HG02610 (cell line): Measurements from ENCODE around the gene KLHL5.
A peak's percentile ranks its signal among the peaks of the same experiment; 100 is the strongest.

ENCODE experiments used
- ATAC-seq: cut with Tn5 transposase; IDR thresholded peaks from one replicate; pipeline ENCODE4 v1.9.1; 2021; ENCODE audit warnings: mild to moderate bottlenecking, moderate library complexity; ENCODE audit not compliant: unreplicated experiment

Gene KLHL5

DNA sequence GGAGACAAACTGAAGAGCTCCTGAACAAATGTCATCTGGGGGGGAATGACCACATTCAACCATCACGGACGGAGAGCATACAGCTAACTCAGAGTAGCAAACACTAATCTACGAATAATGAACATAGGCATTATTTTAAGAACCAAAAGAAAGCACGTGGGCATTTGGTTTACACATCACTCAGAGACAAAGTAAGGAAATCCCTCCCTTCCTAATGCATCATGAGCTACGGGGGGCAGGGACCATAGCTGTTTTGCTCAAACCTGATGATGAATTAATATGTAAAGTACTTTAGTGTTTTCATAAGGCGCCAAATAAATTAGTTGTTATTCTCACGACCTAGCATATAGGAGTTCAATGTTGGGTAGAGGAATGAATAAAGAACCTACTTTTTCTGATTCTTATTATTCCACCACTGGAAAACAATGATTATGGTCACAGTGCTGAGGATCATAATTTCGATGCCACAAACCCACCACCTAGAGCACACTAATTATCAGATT lies 18.1 kb upstream of the KLHL5 start:
- ATAC-seq, result no peak

- ATAC-seq, result peak; percentile 66
These were observed 17.6 kb upstream of the KLHL5 start for GRCh38 chr4:39044364-39044955.

- peak; percentile 25 for ATAC-seq
These were observed 16.8 kb upstream of the KLHL5 start for GRCh38 chr4:39044956-39045826.

GRCh38 chr4:39045827-39046221 lies 16.2 kb upstream of the KLHL5 start:
- no peak for ATAC-seq

DNA sequence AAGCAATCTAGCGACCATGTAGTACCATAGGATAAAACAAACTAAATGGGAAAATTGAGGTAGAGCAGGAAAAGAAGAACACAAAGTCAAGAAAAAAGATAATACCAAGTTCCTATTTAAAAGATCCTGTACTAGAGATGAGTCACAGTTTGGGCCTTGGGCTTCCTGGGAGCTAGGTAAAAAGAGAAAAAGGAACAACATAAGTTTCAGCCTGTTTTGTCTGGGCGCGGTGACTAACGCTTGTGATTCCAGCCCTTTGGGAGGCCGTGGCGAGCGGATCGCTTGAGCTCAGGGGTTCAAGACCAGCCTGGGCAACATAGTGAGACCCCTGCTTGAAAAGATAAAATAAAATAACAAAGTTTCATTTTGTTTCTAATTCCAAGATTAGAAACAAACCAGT lies 15.8 kb upstream of the KLHL5 start:
- ATAC-seq, result no peak

GRCh38 chr4:39047681-39048080 lies 14.4 kb upstream of the KLHL5 start:
- no peak for ATAC-seq

DNA sequence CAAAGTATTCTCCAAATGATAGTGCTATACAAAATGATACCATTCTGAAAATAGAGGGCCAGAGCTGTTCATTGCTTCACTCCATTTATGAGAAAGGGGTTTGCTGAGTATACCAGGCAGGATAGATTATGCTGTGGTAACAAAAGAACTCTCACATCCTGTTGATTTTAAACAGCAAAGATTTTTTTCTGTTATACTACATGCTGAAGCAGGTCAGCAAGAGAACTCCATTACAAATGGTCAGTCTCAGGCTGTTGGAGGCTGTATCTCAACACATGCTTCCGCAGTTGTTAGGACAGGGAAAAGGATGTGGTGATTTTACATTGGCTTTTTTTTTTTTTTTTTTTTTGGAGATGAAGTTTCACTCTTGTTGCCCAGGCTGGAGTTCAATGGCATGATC lies 13.7 kb upstream of the KLHL5 start:
- no peak for ATAC-seq

GRCh38 chr4:39050590-39050989 lies 11.4 kb upstream of the KLHL5 start:
- ATAC-seq, result no peak

- no peak for ATAC-seq
These were observed 10.5 kb upstream of the KLHL5 start for GRCh38 chr4:39051492-39051891.

DNA sequence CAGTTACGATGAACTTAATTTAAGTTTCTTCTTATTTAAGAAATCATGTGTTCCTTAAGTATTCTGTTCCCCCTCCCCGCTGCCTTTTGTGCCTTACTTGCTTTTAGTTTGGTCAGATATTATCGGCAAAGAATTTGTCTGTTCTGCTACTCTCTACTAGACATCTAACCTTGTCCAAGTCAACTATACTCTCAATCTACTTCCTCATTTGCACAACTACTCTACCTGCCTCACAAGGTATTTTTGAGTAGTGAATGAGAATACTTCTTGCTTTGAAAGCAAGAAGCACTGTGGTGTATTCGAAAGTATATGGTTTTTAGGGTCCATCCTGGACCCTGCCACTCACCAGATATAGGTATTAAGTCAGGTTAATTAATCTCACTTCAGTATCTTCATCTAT lies 8.0 kb upstream of the KLHL5 start:
- ATAC-seq, result no peak

- ATAC-seq, result no peak
These were observed 7.5 kb upstream of the KLHL5 start for GRCh38 chr4:39054497-39054896.

- ATAC-seq, result no peak
These were observed 6.0 kb upstream of the KLHL5 start for GRCh38 chr4:39056023-39056422.

DNA sequence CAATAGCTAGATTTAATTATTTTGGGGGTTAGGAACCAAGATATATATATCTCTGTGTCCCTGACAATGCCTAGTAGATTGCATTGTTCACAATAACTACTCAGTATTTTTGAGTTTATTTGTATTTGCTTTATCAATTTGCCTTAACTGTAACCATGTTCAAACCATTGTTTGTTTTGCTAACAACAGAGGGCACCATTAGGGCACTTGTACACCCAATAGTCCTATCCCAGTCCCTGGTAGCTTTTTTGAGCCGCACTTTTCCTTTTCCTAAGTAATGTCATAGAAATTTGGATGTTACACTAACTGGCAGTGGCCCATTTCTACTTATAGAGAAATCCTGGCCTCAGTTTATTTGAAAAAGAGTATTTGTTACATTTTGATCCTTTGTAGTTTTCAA lies 575 bp upstream of the KLHL5 start:
- no peak for ATAC-seq

DNA sequence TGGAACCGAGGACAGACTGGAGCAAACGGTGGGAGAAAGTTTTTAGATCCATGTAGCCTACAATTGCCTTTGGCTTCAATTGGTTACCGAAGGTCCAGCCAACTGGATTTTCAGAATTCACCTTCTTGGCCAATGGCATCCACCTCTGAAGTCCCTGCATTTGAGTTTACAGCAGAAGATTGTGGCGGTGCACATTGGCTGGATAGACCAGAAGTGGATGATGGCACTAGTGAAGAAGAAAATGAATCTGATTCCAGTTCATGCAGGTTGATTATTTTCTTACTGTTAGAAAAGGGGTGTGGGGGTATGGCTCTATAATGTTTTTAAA lies 702 bp downstream of the KLHL5 start:
- ATAC-seq, result no peak

DNA sequence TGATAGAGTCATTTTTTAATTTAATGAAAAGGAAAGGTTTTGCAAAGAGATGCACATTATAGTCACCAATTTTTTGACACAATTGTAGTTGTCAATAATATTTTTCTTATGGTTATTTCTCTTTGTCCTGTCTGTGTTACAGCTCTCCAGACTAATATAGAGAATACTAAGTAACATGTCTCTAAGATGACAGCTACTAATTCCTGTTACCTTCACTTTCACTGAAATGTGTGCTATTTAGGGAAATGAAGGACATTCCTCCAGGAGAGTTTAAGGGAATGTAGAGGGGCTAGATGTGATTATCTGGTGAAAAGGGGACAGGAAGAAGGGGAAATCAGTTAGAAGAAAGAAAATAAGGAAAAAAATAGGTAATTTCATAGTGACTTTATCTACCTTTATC lies 1.4 kb downstream of the KLHL5 start:
- ATAC-seq, result no peak

DNA sequence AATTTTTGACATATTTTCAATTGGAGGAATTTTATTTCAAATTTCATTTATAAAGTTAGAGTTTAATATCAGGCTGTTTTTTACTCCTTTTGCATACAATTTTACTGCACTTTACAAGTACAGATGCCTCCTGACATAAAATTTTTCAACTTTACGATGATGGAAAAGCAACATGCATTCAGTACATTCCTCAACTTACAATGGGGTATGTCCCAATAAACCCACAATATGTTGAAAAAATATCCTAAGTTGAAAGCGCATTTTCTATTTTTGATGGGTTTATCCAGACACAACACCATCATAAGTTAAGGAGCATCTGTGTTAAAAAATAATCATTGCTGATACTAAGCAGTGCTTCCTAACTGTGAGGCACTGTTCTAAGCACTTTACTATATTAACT lies 4.3 kb downstream of the KLHL5 start:
- ATAC-seq, result no peak

- ATAC-seq, result no peak
These were observed 5.0 kb downstream of the KLHL5 start for GRCh38 chr4:39067031-39067430.

DNA sequence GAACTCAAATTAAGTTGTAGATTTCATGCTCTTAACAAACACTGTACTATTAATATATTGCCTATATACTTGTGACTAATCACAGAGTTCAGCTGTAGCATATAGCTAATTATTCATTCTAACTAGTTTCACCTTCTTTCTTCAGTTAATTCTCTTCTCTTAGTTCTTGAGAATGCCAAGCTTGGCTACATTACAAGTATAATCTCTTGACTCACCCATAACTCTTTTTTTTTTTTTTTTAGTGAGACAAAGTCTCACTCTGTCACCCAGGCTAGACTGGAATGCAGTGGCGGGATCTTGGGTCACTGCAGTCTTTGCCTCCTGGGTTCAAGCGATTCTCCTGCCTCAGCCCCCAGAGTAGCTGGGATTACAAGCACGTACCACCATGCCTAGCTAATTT lies 5.4 kb downstream of the KLHL5 start:
- ATAC-seq, result no peak

GRCh38 chr4:39068907-39069306 lies 6.9 kb downstream of the KLHL5 start:
- no peak for ATAC-seq

DNA sequence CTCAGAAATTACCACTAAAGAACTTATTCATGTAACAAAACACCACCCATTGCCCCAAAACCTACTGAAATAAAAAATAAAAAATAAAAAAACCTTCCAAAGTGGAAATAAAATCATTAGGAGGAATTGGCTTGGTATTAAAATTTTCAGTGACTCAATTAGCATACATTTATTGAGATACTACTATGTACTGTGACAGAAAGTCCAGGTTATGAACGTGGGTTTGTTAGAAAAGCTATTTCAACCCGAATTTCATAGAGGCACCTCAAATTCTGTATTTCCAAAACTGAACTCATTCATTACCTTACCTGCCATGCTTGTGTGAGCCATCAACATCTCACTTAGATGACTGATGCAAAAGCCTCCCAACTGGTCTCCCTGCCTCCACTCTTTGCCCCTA lies 16.8 kb downstream of the KLHL5 start:
- no peak for ATAC-seq

- ATAC-seq, result no peak
These were observed 21.1 kb downstream of the KLHL5 start for GRCh38 chr4:39083164-39083563.

DNA sequence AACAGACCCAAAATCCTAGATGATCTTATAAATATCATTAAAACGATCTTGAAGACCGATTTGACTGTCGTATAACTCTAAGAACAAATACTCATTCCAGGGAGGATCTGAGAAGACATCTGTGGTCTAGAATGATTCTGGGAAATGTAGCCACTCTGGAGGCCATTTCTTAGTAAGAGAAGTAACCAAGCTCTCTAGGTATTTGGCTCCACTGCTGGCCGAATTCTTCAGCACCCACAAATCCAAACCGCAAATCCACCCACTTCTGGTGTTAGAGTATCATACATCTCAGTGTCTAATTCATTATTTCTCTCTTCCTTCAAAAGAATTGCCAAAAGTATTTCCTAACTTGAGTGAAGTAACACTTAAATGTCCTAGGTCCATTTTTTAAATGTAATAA lies 23.9 kb downstream of the KLHL5 start:
- no peak for ATAC-seq

DNA sequence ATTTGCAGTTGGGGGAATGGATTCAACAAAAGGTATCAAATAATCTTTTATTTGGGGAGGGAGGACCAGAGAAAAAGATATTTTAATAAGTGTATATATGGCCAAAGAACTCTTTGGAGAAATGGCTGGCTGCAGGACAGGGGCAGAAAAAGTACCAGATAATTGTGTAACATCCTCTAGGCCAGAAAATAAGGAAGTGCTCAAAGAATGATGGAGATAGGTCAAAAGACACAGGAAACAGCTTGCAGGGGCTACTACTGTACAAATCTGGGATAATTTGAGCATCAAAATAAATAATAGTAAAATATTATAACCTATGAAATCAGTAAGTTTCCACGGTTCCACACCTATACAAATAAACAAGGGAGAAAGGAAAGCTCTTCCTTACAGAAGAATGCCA lies 34.8 kb downstream of the KLHL5 start:
- no peak for ATAC-seq
